HG03460 (cell line): Measurements from ENCODE around the gene EPHA8.

Experiments
- ATAC-seq: cut with Tn5 transposase; IDR thresholded peaks from one replicate; pipeline ENCODE4 v1.9.1; 2021; ENCODE audit not compliant: unreplicated experiment

Gene EPHA8

DNA sequence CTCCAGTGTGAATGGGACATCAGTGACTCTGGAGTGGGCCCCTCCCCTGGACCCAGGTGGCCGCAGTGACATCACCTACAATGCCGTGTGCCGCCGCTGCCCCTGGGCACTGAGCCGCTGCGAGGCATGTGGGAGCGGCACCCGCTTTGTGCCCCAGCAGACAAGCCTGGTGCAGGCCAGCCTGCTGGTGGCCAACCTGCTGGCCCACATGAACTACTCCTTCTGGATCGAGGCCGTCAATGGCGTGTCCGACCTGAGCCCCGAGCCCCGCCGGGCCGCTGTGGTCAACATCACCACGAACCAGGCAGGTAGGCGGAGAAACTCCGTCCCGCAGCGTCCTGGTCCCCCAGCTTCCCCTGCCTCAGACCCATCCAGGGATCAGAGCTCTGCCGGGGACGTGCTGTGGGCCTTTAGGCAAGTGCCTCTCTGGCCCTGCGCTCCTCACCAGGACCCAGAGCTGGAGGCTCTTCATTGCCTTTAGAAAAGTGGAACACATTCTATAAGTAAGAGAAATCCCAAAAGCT is 25.7 kb downstream of the EPHA8 start:
- no peak for ATAC-seq

DNA sequence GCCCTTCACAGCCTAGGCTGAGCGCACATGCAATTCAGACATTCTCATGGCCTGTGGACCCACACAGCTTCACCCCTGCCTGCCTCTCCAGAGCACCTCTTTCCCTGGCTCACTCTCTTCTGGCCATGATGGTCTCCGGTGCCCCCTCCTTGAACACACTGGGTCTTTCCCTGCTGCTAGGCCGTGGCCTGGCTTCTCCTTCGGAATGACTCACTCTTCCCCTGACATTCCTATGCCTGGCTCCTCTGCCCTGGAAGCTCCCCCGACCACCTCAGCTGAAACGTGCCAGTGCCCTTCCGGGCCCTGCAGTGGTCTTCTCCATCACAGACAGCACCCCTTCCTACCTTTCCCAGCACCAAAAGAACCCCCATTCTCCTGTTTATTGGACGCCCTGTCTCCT is 28.3 kb downstream of the EPHA8 start:
- no peak for ATAC-seq

DNA sequence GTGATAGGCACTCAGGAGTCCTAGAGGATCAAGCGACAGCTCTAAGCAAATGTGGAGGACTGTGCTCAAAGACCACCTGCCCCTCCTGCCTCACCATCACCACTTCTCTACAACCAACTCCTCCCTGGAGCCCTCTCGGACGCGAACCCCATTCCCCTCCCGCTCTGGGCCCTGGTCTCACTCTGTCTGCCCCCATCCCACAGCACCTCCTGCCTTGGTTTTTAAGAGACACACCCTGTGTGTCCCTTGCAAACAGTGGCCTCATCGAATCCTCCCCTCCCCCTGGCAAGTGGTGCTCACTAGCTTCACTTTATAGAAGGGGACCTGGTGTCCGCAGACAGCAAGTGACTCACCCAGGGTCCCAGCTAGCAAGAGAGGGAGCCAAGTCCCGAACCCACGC is 28.8 kb downstream of the EPHA8 start:
- ATAC-seq = no peak

DNA sequence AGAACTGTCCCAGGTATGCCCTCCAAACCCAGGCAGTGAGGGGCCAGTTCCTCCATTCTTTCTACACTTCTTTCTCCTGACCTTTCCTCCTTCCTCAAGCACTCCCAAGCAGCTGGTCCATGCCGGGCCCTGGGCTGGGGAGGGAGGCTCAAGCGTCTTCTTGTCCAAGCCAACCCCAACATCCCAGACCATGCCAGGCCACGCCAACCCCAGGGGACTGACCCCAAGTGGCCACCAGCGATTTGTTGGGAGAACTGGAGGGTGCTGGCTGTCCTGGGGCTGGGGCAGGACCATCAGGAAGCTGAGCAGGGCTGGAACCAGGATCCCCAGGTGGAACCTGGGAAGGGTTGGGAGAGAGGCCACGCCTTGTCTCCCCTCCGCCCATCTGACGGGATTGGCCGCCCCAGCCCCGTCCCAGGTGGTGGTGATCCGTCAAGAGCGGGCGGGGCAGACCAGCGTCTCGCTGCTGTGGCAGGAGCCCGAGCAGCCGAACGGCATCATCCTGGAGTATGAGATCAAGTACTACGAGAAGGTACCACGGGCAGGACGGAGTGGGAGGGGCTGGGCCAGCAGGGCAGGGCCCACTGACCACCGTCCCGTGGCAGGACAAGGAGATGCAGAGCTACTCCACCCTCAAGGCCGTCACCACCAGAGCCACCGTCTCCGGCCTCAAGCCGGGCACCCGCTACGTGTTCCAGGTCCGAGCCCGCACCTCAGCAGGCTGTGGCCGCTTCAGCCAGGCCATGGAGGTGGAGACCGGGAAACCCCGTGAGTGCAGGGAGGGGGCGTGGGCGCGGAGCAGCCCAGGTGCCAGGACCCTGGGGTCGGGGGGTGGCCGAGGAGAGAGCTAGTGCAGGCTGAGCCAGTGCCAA is 29.9 kb downstream of the EPHA8 start:
- ATAC-seq = no peak

DNA sequence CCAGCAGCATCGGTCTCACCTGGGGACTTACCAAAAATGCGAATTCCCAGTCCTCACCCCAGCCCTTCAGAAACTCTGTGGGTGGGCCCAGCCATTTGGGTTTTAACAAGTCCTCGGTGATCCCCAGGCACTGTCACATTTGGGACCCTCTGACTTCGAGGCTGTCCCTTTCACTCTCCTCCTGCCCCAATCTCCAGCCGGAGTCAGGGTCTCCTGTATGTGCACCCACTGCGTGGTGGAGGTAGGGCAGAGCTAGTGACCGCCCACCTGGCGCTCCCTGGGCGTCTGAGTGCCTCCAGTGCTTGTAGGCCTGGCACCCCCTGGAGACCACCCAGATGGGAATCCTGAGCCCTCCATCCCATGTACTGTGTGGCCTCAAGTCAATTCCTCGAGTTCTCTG is 31.1 kb downstream of the EPHA8 start:
- ATAC-seq = no peak

DNA sequence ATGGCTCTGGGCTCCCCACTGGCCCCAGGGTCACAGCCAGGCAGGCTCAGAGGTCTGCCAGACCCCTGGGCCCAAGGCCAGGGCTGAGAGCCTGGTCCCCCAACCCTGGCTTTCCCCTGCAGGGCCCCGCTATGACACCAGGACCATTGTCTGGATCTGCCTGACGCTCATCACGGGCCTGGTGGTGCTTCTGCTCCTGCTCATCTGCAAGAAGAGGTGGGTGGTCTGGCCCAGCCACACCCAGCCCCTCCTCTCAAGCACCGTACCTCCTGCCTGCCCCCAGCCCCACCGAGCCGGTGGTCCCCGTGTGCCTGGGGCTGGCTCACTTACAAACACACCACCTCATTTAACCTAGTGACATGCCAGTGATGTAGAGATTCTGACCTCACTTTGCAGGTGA is 31.8 kb downstream of the EPHA8 start:
- ATAC-seq = no peak

DNA sequence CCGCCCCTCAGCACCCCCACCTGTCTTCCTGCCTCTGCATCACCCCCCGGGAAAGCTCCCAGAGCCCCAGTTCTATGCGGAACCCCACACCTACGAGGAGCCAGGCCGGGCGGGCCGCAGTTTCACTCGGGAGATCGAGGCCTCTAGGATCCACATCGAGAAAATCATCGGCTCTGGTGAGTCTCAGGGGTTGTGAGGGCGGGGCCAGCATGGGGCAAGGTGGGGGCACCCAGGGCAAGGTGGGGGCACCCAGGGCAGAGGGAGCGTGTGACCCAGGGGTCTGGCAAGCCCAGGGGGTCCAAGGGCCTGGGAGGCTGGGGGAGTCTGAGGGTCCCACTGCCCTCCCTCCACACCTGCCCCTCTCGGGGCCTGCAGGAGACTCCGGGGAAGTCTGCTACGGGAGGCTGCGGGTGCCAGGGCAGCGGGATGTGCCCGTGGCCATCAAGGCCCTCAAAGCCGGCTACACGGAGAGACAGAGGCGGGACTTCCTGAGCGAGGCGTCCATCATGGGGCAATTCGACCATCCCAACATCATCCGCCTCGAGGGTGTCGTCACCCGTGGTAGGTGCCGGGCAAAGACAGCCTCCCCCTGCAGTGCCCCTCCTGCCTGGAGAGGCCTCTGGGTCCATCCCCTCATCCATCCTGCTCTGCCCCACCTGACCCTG is 34.1 kb downstream of the EPHA8 start:
- no peak for ATAC-seq

DNA sequence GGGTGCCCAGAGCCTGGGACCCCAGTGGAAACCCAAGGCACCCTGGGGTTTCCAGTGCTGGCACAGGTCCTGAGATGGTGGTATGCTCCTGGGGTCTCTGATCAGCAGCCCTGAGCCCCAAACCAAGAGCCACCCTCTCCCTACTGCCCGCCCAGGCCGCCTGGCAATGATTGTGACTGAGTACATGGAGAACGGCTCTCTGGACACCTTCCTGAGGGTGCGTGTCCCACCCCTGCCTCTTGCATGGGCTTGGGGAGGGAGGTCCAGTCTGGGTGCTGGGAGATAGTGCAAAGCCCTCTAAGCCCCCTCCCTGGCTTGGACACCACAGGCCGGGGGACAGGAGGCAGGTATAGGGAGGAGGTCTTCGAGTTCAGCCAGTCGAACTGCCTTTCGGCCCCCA is 34.7 kb downstream of the EPHA8 start:
- no peak for ATAC-seq

DNA sequence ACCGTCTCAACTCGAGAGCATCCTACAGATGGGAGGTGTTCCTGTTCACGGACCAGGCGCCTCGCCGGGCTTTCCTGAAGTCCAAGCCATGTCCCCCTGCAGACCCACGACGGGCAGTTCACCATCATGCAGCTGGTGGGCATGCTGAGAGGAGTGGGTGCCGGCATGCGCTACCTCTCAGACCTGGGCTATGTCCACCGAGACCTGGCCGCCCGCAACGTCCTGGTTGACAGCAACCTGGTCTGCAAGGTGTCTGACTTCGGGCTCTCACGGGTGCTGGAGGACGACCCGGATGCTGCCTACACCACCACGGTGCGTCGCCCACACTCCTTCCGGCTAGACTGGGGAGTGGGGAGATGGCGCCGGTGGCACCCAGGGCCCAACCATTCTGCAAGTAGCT is 35.4 kb downstream of the EPHA8 start:
- ATAC-seq = no peak

DNA sequence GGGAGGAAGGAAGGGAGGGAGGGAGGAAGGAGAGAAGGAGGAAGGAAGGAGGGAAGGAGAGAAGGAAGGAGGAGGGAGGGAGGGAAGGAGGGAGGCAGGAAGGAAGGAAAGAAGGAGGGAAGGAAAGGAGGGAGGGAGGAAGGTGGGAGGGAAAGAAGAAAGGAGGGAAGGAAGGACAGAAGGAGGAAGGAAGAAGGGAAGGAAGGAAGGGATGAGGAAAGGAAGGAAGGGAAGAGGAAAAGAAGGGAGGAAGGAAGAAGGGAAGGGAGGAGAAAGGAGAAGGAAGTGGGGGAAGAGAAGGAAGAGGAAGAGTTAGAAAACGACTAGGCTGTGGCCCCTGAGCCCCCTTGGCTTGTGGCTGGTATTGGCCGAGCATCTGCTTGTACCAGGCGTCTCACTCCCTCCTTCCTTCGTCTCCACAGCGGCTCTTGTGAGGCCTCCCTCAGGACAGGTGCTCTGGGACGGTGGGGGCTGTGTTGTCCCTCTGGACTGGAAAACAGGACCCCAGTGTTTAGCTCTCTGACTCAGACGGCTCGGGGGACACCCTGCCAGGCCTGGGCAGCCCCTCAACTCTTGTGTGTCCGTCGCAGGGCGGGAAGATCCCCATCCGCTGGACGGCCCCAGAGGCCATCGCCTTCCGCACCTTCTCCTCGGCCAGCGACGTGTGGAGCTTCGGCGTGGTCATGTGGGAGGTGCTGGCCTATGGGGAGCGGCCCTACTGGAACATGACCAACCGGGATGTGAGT is 37.0 kb downstream of the EPHA8 start:
- ATAC-seq = no peak

DNA sequence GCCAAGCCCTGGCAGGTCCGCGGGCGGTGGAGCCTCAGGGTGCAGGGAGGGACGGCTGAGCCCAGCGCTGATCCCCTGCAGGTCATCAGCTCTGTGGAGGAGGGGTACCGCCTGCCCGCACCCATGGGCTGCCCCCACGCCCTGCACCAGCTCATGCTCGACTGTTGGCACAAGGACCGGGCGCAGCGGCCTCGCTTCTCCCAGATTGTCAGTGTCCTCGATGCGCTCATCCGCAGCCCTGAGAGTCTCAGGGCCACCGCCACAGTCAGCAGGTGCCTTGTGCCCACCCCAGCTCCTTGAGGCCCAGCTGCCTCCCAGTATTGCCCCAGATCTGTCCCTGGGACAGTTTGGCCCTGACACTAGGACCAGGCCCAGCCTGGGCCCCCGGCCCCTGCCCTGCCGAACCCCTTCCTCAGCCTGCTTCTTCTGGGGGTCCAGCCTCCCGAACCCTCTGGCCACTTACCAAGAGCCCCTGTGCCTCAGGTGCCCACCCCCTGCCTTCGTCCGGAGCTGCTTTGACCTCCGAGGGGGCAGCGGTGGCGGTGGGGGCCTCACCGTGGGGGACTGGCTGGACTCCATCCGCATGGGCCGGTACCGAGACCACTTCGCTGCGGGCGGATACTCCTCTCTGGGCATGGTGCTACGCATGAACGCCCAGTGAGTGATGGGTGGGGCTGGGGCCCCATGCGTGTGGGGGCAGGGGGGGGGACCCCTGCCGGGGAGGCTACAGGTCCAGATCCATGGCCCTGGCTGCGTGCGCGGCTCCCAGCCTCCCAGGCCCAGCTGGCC is 37.7 kb downstream of the EPHA8 start:
- ATAC-seq = no peak

DNA sequence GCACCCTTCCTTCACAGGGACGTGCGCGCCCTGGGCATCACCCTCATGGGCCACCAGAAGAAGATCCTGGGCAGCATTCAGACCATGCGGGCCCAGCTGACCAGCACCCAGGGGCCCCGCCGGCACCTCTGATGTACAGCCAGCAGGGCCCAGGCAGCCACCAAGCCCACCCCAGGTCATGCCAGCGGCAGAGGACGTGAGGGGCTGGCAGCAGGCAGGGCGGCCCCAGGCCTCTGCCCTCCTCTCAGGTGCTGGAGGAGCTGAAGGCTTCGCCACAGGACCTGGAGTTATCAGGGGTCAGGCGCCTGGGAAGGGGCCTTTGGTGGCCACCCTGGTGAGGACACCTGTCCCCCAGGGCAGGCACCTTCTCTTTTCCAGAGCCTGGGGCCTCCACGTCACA is 38.3 kb downstream of the EPHA8 start:
- ATAC-seq = no peak

DNA sequence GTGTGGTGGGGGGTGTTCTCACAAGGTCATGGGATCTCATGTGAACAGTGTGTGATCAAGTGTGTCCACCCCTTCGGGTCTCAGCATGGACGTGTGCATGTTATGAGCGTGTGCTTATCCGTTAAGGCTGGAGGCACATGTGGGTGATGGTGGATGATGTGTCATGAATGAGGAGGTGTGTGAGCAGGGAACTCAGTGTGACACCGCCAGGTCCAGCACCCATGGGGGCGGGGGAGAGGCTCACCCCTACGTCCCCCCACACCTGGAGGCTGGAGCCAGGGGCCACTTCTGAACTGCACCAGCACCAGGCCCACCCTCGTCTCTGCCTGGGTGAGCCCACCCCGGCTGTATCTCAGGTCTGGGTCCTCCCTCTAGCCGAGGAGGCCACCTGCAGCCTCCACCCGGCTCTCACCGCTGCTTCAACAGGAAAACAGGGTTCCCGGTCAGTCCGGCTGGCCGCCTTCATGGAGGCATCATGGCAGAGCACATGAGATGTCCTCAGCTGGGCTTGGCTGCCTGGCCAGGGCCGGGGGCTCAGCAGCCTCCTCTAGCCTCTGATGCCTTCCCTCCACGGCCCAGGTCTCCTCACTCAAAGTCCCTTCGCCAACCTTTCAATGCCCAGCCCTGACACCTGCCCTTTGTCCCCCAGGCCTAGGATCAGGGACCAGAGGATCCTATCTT is 38.9 kb downstream of the EPHA8 start:
- ATAC-seq = no peak

DNA sequence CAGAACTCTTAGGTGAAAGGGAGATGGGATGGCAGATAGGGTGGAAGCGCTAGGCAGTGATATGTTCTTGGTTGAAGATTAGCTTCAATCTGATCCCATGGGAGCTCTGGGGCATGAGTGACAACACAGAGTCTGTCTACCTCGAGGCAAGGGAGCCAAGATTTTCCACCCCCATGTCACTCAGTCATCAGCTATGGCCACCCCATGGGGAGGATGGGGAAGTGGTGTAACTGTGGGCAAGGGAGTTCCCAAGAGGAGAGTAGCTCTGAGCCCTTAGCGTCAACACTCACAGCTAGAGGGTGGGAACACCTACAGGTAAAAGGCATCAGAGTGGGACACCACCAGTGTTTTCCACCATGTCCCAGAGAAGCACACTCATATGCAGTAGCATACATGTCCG is 42.9 kb downstream of the EPHA8 start:
- ATAC-seq = no peak

DNA sequence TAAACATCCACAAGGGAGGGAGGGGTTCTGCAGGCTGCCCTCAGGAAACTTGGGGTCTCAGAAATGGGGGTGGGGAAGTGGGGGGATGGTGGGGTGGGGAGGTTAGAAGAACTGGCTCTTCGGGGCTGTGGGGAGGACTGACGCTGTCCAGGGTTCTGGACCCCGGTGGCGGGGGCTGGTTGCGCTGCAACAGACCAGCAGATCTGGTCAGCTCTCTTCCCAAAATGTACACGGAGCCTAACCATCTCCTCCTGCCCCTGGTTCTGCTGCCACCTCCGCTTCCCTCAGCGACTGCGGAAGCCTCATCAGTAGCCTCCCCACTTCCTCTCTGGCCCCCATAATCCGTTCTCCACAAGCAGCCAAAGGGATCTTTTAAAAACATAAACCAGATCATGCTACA is 43.9 kb downstream of the EPHA8 start:
- ATAC-seq = no peak

DNA sequence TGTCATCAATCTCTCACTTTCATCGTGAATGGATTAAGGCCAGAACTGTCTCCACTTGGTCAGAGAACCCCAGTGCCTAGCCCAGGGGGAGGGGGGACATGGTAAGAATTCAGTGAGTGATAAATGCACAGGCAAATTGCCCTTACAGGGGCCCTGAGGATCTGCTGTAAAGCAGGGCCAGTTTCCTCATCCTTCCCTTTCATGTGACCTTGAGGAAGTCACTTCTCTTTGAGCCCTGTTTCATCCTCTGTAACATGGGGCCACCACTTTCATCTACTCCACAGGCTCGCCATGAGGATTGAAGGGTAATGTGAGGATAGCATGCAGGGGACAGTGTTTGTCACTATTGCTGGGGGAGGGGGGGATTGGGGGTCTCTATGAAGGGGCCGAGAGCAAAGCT is 45.1 kb downstream of the EPHA8 start:
- ATAC-seq = no peak

DNA sequence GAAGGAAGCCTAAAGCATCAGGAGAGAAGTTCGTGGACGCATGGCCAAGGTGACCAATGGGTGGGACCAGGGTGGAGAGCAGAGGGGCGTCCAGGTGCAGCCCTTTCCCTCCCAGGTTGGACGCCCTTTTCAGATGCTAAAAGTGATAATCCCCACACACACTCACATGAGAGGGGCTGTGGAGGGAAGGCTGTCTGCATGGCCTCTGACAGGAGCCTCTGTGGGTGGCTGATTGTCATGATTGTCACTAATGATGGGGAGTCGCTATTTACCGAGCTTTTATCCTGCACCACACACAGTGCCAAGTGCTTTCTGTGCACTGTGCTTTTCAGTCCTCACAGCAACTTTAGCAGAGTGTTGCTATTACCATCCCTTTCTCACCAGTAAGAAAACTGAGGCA is 46.0 kb downstream of the EPHA8 start:
- ATAC-seq = no peak

DNA sequence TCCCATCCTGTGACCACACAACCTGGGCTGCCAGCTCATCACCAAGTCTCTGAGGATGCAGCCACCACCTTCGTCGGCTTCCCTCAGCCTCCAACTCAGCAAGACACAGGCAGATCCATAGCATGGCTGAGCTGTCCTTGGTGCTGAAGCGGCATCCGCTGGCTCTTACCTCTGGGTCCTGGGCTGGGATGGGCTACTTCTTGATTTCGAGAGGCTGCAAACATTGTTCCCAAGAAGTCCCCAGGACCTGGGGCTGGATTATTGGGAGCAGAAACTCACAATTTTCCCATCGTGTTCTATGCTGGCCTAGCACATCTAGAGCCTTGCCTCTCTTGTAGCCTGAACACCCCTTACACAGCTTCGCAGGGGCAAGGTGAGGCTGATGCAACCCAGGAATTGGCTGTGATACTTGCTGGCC is 48.2 kb downstream of the EPHA8 start:
- no peak for ATAC-seq

DNA sequence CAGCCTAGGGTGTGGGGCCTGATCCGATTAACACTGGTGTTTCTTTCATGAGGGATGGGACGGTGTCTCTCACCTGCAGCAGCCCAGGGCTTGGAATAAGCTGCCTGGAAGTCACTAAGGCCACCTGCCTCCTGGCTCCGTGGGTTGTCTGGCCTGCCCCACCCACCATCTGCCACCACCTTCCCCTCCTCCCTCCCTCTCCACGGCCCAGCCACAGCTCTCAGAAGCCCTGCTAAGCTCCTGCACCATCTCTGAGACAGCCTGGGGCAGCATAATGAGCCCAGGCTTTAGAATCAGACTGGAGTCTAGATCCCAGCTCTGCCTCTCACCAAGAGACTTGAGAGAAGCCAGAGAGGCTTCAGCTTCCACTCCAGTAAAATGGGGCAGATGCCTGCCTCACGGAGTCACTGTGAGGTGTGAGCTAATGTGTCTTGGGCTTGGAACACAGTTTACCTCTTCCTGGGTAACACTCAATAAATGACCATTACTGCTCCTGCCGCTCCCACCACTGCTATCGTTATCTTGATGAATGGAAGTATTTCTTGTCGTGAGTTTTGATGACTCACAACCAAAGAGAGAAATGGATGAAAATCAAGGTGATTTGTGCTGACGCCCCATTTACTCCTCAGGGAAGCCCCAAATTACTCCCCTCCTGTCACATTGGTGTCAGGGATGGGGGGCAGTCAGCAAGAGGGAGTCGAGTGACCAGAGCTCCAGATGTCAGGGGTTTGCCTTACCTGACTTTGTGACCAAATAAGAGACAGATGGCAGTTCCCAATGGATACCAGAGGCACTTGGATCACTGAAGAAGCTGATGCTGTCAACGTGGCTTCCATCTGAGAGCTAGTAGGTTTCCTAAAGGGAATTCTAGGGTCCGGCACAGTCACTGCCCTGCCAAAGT is 49.6 kb downstream of the EPHA8 start:
- ATAC-seq = no peak
